SK-N-MC (cell line): Measurements from ENCODE around the gene LTA4H.

Source experiments
- EZH2 ChIP-seq: fragments of 200-600 bp; sonication (generic); IDR thresholded peaks from one replicate; pipeline ENCODE4 v1.6.1; 2017; ENCODE audit warnings: antibody characterized with exemption
- POLR2AphosphoS5 ChIP-seq: IDR thresholded peaks from 2 replicates; pipeline ENCODE4 v1.6.1; 2012; ENCODE audit warnings: mild to moderate bottlenecking, low read depth, low read length, borderline replicate concordance

DNA sequence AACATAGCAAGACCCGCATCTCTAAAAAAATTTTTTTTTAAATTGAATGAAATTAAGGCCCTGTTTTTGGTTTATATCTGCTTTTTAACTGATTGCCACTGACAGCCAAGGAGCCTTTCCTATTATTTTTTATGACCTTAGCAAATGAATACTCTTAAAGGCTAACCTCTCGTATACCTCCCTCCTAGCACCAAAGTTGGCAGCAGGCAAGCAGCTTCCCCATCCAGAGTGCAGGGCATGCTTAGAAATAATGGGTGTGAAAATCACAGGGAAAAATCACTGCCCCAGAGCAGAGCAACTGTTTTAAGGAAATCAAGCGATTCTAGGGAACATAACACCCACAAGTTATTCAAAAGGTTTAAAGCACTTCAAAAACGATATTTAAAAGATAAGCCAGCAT is 59.9 kb downstream of the LTA4H start:
- no peak for TF ChIP-seq EZH2
- TF ChIP-seq POLR2AphosphoS5: no peak
